ENCODE results near the gene EIF6.
"Not testable (repeated sequence)": the region's sequence is repeated elsewhere in the genome, so short reads cannot be mapped to it uniquely, and the experiment has no call there.

EIF6 gene

DNA sequence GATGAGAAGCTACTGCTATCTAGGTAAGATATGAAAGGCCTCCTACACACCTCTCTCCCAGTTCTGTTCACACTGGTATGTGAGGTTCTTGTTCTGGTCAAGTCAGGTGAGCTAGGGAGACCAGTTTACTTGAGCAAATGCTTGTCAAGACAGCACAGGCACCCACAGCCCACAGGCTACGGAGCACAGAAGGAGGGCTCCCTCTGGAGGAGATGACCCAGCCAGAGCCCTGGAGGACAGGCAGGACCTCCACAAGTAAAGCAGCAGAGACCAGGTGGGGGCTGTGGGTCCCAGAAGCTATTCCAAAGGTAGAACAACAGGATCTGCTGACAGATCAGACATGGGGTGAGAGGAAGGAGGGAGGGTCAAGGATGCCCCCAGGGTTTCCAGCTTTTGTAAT, 19.8 kb downstream of the EIF6 start:
- in situ Hi-C loops (cut with MboI; ENCODE audit: low pct_unique_long_range_greater_than_20kb, low sequenced_read_pairs, unreplicated experiment) = no loop called here
- TF ChIP-seq, protein P1, sequence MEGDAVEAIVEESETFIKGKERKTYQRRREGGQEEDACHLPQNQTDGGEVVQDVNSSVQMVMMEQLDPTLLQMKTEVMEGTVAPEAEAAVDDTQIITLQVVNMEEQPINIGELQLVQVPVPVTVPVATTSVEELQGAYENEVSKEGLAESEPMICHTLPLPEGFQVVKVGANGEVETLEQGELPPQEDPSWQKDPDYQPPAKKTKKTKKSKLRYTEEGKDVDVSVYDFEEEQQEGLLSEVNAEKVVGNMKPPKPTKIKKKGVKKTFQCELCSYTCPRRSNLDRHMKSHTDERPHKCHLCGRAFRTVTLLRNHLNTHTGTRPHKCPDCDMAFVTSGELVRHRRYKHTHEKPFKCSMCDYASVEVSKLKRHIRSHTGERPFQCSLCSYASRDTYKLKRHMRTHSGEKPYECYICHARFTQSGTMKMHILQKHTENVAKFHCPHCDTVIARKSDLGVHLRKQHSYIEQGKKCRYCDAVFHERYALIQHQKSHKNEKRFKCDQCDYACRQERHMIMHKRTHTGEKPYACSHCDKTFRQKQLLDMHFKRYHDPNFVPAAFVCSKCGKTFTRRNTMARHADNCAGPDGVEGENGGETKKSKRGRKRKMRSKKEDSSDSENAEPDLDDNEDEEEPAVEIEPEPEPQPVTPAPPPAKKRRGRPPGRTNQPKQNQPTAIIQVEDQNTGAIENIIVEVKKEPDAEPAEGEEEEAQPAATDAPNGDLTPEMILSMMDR (IDR thresholded peaks at IDR 0.05; ENCODE audit: extremely low read depth, insufficient read depth, missing control alignments) = no peak

DNA sequence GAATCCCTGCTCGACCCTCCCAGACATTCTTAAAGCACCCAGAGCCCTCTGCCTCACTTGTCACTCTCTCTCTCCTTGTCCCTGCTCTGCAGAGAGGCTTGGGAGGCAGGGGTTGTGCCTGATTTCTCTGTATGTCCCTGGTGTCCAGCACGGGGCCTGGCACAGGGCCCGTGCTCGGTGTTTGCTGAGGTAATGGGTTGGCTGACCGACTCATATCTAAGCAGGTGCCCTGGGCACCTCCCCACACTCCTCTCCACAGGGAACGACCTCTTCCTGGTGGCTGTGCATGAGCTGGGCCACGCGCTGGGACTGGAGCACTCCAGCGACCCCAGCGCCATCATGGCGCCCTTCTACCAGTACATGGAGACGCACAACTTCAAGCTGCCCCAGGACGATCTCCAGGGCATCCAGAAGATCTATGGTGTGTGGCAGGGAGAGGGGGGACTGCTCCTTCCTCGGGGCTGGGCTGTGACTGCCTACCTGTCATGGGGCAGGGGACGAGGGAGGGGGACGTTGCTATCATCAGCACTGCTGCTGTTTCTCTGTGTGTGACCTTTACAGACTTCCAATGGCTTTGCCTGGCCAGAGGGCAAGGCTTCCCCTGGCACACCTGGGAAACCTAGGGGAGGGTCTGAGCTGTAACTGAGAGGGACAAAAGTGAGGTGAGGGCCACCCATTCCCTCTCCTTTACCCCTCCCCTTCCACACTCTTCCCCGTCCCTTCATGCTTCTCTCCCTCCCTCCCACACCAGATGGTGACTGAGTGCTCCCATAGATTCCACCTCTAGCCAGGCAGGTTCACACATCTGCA, 20.8 kb downstream of the EIF6 start:
- DNase-seq (ENCODE audit: low spot score) = no peak
- in situ Hi-C loops (cut with MboI; ENCODE audit: low pct_unique_long_range_greater_than_20kb, low sequenced_read_pairs, unreplicated experiment) = no loop called here
- TF ChIP-seq, protein P1 (IDR thresholded peaks at IDR 0.05; ENCODE audit: extremely low read depth, insufficient read depth, missing control alignments) = no peak

More for the DNA sequence above, 19.8 kb downstream of the EIF6 start:
- DNase-seq (ENCODE audit: low spot score) = no peak

DNA sequence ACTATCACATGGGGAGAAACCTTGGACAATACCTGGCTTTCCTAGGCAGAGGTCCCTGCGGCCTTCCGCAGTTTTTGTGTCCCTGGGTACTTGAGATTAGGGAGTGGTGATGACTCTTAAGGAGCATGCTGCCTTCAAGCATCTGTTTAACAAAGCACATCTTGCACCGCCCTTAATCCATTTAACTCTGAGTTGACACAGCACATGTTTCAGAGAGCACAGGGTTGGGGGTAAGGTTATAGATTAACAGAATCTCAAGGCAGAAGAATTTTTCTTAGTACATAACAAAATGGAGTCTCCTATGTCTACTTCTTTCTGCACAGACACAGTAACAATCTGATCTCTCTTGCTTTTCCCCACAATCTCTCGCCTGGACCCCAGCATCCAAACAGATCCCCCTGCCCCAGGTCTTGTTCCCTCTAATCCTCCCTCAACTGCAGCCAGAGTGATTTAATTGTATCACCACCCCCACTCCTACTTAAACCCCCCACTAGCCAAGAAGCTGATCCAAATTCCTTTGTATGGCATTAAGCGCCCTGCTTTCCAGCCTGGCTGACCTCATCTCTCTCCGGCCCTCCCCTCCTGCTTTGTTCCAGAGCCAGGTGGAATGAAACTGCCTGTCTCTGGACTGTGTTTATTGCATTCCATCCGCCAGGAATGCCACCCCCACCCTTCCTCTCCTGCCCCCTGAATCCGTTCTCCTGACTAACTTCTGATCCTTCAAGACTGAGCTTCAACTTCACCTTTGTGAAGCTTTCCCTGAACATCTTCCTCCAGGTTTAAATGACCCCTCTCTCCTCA, 21.6 kb downstream of the EIF6 start:
- in situ Hi-C loops (cut with MboI; ENCODE audit: low pct_unique_long_range_greater_than_20kb, low sequenced_read_pairs, unreplicated experiment); DNase-seq (ENCODE audit: low spot score): not testable (repeated sequence)

DNA sequence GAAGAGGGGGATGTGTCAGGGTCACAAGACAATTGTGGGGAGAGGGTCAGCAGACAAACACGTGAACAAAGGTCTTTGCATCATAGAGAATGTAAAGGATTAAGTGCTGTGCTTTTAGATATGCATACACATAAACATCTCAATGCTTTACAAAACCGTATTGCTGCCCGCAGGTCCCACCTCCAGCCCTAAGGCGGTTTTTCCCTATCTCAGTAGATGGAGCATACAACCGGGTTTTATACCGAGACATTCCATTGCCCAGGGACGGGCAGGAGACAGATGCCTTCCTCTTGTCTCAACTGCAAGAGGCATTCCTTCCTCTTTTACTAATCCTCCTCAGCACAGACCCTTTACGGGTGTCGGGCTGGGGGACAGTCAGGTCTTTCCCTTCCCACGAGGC, 22.3 kb downstream of the EIF6 start:
- in situ Hi-C loops (cut with MboI; ENCODE audit: low pct_unique_long_range_greater_than_20kb, low sequenced_read_pairs, unreplicated experiment); DNase-seq (ENCODE audit: low spot score): not testable (repeated sequence)

DNA sequence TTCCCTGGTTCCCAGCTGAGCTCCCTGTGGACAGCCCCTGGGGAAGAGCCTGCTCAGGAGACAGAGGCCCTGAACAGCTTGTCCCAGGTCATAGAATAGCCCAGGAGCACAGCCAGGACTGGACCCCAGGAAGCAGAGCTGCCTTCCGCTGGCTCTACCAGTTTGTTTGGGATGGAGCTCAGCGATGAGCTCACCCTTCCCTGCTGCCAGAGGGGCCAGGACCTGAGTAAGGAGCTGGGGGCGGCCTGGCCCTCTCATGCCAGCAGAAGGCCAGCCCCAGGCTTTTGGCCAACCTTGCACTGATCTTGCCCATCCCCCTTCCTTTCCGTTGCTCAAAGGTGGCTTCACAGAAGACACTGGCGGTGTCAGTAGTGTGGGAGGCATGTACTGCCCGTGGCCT, 24.1 kb downstream of the EIF6 start:
- TF ChIP-seq, protein P1 (IDR thresholded peaks at IDR 0.05; ENCODE audit: extremely low read depth, insufficient read depth, missing control alignments) = no peak
- in situ Hi-C loops (cut with MboI; ENCODE audit: low pct_unique_long_range_greater_than_20kb, low sequenced_read_pairs, unreplicated experiment) = no loop called here
- no peak for DNase-seq (ENCODE audit: low spot score)

DNA sequence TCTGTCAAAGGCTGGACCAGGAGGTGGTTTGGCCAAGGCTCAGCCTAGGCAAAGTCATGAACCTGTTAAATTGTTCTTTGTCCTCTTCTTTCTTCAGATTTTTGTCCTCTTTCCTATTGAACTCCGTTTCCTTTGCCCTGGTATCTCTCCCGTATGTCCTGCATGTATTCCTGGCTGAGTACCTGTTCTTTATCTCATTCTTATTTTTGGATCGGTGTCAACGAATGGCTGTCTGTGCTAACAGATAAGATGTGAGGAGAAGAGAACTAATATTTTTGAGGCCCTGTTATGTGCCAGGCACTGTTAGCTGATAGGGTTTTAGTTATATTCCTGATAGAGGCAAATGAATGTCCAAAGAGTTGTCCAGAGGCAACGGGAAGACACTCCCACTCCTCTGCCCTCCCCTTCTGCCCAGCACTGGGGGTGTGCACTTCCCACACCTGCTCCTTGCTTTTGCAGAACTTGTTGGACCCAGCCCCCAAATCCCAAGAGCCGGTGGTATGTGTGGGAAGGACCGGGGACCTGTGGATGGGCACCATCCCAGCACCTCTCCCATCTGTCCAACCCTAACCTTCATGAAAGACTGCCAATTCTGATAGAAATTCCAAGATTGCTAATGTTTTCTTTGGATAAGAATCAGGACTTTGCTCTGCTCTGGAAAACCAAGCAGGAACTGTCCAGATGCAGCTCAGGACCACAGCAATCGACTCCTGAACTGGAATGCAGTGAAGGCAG, 27.2 kb downstream of the EIF6 start:
- DNase-seq (ENCODE audit: low spot score) = no peak
- TF ChIP-seq, protein P1 (IDR thresholded peaks at IDR 0.05; ENCODE audit: extremely low read depth, insufficient read depth, missing control alignments) = no peak
- in situ Hi-C loops (cut with MboI; ENCODE audit: low pct_unique_long_range_greater_than_20kb, low sequenced_read_pairs, unreplicated experiment) = no loop called here

DNA sequence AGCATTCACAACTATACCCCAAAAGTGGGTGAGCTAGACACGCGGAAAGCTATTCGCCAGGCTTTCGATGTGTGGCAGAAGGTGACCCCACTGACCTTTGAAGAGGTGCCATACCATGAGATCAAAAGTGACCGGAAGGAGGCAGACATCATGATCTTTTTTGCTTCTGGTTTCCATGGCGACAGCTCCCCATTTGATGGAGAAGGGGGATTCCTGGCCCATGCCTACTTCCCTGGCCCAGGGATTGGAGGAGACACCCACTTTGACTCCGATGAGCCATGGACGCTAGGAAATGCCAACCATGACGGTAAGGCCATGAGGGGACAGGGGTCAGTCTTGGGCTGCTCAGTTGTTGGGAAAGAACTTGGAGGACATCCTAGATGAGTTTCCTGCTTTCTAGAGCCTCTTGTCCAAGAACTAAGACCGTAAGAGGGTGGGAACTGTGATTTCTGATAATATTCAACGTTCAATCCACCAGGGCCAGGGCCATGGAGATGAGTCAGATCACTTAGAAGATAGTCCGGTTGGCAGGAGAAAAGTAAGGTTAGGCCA, 30.0 kb downstream of the EIF6 start:
- DNase-seq (ENCODE audit: low spot score) = no peak
- TF ChIP-seq, protein P1 (IDR thresholded peaks at IDR 0.05; ENCODE audit: extremely low read depth, insufficient read depth, missing control alignments) = no peak
- in situ Hi-C loops (cut with MboI; ENCODE audit: low pct_unique_long_range_greater_than_20kb, low sequenced_read_pairs, unreplicated experiment) = no loop called here

Data from GM13977 (cell line).